ENCODE results near the gene GPR18. TPM values are rescaled to one million over a fixed set of nuclear protein-coding genes. Genes with fewer than 3 reads are reported as not detected.

Gene GPR18
- total RNA-seq, 1 donor from 2014 or later, result not detected

DNA sequence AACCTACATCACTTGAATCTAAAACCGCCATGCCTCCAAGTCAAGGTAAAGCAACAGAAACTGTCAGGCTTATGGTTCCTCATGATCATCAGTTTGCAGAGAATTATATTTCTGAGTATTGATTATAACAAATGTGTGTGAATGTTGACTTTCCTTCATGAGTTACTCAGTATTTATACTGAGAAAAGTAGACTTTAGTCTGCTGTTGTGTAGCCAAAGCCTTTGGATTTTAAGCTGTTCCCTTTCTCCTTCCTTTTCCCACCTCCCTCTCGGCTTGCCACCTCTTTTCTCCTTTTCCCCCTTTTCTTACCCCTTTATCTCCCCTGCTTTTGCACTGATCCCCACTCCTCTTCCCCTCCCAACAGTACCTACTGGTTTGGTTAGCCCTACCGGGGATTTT is 20.7 kb upstream of the GPR18 start:
- Mint-ChIP-seq H3K27me3 (ENCODE audit: low read depth) (no peaks in the 10 kb centered on the region), H3K9me3 (ENCODE audit: low read depth) (no peaks in the 10 kb centered on the region), H3K4me1 (ENCODE audit: low read depth) (peaks cover 34% of the 10 kb centered on the region), H3K4me3 (ENCODE audit: unreplicated experiment) (no peak overlapping the region), H3K36me3 (ENCODE audit: low read depth) (peaks cover 7% of the 10 kb centered on the region), H3K27ac (ENCODE audit: unreplicated experiment) (no peak overlapping the region)
- TF ChIP-seq, protein P1, sequence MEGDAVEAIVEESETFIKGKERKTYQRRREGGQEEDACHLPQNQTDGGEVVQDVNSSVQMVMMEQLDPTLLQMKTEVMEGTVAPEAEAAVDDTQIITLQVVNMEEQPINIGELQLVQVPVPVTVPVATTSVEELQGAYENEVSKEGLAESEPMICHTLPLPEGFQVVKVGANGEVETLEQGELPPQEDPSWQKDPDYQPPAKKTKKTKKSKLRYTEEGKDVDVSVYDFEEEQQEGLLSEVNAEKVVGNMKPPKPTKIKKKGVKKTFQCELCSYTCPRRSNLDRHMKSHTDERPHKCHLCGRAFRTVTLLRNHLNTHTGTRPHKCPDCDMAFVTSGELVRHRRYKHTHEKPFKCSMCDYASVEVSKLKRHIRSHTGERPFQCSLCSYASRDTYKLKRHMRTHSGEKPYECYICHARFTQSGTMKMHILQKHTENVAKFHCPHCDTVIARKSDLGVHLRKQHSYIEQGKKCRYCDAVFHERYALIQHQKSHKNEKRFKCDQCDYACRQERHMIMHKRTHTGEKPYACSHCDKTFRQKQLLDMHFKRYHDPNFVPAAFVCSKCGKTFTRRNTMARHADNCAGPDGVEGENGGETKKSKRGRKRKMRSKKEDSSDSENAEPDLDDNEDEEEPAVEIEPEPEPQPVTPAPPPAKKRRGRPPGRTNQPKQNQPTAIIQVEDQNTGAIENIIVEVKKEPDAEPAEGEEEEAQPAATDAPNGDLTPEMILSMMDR (IDR thresholded peaks at IDR 0.05), result no peak
- no peak for DNase-seq (ENCODE audit: low spot score)

DNA sequence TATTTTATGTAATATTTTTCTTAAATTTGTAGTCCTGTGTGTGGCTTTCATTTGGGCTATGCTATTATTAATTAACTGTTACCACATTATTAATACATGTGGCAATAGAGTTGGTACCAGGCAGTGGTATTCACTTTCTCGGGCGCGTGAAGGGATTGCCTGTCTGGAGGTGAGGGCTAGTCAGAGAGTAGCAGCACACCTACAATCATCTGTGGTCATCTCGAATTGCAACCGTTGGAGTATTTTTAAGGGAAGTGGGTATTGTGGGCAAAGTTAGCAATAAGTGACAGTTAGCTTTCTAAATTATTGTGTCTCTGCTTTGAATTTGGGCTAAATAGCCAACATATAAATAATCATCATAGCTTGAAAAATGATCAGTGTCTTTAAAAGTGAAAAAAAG is 20.0 kb upstream of the GPR18 start:
- no peaks in the 10 kb centered on the region for H3K9me3 Mint-ChIP-seq (ENCODE audit: low read depth)
- H3K4me1 Mint-ChIP-seq (ENCODE audit: low read depth), result peaks cover 29% of the 10 kb centered on the region
- DNase-seq (ENCODE audit: low spot score), result no peak
- H3K27me3 Mint-ChIP-seq (ENCODE audit: low read depth), result no peaks in the 10 kb centered on the region
- TF ChIP-seq, protein P1 (IDR thresholded peaks at IDR 0.05), result no peak
- no peak overlapping the region for H3K4me3 Mint-ChIP-seq (ENCODE audit: unreplicated experiment)
- peaks cover 7% of the 10 kb centered on the region for H3K36me3 Mint-ChIP-seq (ENCODE audit: low read depth)
- H3K27ac Mint-ChIP-seq (ENCODE audit: unreplicated experiment), result no peak overlapping the region

DNA sequence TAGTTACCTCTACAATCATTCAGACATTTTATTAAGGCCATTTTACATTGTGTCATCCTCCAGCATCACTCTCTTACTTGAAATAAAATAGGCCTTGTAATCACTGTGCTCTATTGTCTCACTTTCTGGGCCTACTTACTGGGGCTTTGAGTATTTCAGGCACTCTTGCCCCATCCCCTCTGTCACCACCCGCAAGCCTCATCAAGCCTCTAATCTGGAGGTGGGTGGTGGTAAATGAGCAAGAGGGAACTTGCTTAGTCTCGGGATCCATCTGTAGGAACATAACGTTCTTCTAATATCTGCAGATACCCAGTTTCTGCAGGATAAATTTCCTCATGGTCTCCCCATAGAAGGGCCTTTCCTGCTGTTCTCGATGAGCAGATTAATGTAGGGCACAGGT is 19.4 kb upstream of the GPR18 start:
- Mint-ChIP-seq H3K27me3 (ENCODE audit: low read depth) (no peaks in the 10 kb centered on the region), H3K36me3 (ENCODE audit: low read depth) (peaks cover 9% of the 10 kb centered on the region), H3K4me3 (ENCODE audit: unreplicated experiment) (no peak overlapping the region), H3K27ac (ENCODE audit: unreplicated experiment) (no peak overlapping the region), H3K4me1 (ENCODE audit: low read depth) (peaks cover 23% of the 10 kb centered on the region), H3K9me3 (ENCODE audit: low read depth) (no peaks in the 10 kb centered on the region)
- TF ChIP-seq, protein P1 (IDR thresholded peaks at IDR 0.05), result no peak
- DNase-seq (ENCODE audit: low spot score), result no peak

DNA sequence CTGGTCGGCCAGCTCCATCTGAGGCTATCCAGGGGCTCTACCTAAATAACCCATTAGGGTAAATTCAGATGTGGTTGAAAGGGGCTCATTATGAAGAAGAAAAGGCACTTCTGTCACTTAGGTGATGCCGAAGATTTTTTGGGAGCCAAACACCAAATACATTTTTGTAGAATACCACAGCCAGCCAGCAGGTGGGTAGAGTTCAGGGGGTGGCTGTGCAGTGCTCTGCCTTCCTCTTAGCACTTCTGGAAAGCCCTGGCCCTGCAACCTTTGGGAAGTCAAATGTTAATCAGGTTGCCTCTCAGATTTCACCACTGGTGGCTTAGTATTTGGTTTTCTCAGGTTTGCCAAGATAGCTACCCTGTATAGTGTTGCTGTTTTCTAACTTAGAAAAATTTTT is 18.5 kb upstream of the GPR18 start:
- DNase-seq (ENCODE audit: low spot score), result no peak
- Mint-ChIP-seq H3K27me3 (ENCODE audit: low read depth) (no peaks in the 10 kb centered on the region), H3K4me1 (ENCODE audit: low read depth) (peaks cover 18% of the 10 kb centered on the region)

DNA sequence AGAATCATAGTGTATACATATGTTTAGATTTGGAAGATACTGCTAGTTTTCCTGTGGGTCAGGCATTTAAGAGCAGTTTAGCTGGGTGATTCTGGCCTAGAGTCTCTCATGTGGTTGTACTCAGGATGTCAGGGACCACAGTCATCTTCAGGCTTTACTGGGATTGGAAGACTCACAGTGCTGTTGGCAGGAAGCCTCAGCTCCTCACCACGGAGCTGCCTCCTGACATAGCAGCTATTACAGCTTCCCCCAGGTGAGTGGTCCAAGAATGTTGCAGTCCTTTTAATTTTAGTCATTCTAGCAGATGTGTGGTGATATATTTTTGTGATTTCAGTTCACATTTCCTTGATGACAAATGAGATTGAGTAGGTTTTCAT is 16.9 kb upstream of the GPR18 start:
- Mint-ChIP-seq H3K36me3 (ENCODE audit: low read depth) (peaks cover 8% of the 10 kb centered on the region), H3K27ac (ENCODE audit: unreplicated experiment) (no peak overlapping the region), H3K9me3 (ENCODE audit: low read depth) (no peaks in the 10 kb centered on the region), H3K4me1 (ENCODE audit: low read depth) (peaks cover 14% of the 10 kb centered on the region), H3K27me3 (ENCODE audit: low read depth) (no peaks in the 10 kb centered on the region), H3K4me3 (ENCODE audit: unreplicated experiment) (no peak overlapping the region)
- TF ChIP-seq, protein P1 (IDR thresholded peaks at IDR 0.05), result no peak
- DNase-seq (ENCODE audit: low spot score), result no peak

More for the DNA sequence above, 18.5 kb upstream of the GPR18 start:
- no peak overlapping the region for H3K4me3 Mint-ChIP-seq (ENCODE audit: unreplicated experiment)
- TF ChIP-seq, protein P1 (IDR thresholded peaks at IDR 0.05), result no peak
- peaks cover 12% of the 10 kb centered on the region for H3K36me3 Mint-ChIP-seq (ENCODE audit: low read depth)
- no peak overlapping the region for H3K27ac Mint-ChIP-seq (ENCODE audit: unreplicated experiment)
- H3K9me3 Mint-ChIP-seq (ENCODE audit: low read depth), result no peaks in the 10 kb centered on the region
